ENCODE data around the gene METTL27. TPM values are rescaled to one million over a fixed set of nuclear protein-coding genes. Genes with fewer than 3 reads are reported as not detected.
"Not testable (repeated sequence)": the region's sequence is repeated elsewhere in the genome, so short reads cannot be mapped to it uniquely, and the experiment has no call there.

The METTL27 gene
- polyA plus RNA-seq, 1 donor: 1.9 TPM

GRCh38 chr7:73839290-73839689 lies 3.0 kb downstream of the METTL27 start:
- no peak for DNase-seq (ENCODE audit: low read depth)

DNA sequence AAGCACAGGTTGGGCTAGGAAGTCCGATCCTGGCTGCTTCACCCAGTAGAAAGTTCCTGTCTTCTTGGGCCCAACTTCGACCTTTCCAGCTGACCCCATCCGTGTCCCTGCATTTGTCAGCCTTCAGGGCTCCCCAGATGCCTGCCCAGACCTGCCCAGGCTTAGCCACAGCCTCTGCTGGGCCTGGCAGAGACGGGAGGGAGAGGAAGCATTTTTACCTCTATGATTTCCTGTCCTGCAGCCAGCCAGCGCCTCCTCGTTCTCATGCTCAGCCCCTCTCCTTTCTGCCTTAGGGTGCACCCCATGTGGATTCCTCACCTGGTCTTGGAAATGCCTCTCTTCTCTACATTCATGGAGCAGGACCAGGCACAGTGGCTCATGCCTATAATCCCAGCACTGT lies 3.7 kb downstream of the METTL27 start:
- DNase-seq (ENCODE audit: low read depth): no peak

DNA sequence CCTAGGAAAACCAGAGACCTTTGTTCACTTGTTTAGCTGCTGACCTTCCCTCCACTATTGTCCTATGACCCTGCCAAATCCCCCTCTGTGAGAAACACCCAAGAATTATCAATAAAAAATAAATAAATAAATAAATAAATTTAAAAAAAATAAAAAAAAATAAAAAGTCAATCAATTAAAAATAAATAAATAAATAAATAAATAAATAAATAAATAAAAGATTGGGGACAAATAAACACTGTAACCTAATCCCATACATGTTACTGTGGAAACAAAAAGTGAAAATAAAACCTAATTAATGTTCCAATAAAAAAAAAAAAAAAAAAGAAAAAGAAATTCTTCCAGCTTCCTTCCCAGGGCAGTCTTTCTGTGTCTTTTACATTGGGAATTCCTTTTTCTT lies 5.1 kb downstream of the METTL27 start:
- not testable (repeated sequence) for DNase-seq (ENCODE audit: low read depth)

DNA sequence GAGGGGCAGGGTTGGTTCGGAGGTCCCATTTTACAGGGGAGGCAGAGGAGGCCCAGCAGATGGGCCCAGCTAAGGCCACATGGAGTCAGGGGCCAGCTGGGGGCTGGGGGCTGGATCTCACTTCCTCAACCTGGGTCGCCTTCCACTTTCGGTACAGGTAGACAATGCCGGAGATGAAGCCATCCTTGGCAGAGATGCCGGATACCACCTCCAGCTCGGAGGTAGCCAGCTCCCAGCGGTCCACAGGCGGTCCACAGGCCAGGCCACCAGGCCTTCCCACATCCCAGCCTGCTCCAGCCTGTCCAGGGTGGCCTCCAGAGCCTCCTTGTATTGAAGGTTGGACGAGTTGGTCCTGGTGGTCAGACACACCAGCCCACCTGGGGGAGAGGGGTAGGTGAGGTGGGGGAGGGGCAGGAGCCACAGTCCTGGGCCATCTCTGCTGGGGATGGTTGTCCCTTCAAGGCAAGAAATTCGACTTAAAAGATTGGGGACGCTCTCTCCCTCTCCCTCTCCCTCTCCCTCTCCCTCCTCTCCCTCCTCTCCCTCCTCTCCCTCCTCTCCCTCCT lies 7.6 kb downstream of the METTL27 start:
- no peak for DNase-seq (ENCODE audit: low read depth)

DNA sequence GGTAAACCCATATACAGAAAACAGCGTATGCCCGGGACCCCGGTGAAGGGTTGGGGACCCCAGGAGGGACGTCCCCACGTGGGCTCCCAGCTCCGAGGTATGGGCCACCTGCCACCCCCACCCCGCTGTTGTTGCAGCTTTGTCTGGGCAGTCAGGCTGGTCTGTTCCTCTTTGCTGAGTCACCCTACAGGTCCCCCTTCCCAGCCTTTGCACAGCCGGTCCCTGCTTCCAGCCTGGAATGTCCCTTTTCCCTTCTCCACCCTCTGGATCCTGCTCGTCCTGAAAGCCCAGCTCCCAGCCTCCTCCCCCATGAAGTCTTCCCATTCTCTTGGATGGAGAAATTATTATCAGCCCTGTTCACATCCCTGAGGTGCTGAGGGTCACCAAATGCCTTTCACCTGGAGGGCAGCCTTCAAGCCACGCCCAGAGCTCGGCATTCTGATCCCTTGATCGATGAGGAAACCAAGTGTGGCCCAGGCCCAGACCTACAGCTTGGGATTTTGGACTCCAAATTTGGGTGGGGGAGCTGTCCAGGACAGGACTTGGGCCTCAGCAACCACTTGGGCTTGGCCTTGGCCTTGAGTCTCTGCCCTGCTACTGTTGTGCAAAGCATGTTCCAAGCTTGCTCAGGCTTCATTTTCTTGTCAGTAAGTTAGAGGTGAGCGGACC lies 8.9 kb downstream of the METTL27 start:
- DNase-seq (ENCODE audit: low read depth): no peak

DNA sequence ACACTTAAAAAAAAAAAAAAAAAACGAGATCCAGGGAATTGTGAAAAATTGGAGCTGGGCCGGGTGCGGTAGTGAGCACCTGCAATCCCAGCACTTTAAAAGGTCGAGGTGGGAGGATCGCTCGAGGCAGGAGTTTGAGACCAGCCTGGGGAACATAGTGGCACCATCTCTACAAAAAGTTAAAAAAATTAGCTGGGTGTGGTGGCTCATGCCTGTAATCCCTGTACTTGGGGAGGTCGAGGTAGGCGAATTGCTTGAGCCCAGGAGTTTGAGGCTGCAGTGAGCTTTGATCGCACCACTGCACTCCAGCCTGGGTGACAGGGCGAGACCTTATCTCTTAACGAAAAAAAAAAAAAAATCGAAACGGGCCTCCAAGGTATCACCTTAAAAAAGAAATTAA lies 9.5 kb downstream of the METTL27 start:
- DNase-seq (ENCODE audit: low read depth): no peak

GRCh38 chr7:73831834-73832651 lies 10.3 kb downstream of the METTL27 start:
- DNase-seq (ENCODE audit: low read depth): no peak

DNA sequence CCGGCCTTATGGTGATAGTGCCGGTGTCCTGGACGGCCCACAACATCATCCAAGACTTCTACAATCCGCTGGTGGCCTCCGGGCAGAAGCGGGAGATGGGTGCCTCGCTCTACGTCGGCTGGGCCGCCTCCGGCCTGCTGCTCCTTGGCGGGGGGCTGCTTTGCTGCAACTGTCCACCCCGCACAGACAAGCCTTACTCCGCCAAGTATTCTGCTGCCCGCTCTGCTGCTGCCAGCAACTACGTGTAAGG lies 10.8 kb downstream of the METTL27 start:
- no peak for DNase-seq (ENCODE audit: low read depth)

- DNase-seq (ENCODE audit: low read depth): no peak
Measured at GRCh38 chr7:73830681-73831583, 11.4 kb downstream of the METTL27 start, which contains the start of gene CLDN4. Gene CLDN4 (plus strand): TSS chr7:73830996. CDS start chr7:73831202, 206 bp downstream.

DNA sequence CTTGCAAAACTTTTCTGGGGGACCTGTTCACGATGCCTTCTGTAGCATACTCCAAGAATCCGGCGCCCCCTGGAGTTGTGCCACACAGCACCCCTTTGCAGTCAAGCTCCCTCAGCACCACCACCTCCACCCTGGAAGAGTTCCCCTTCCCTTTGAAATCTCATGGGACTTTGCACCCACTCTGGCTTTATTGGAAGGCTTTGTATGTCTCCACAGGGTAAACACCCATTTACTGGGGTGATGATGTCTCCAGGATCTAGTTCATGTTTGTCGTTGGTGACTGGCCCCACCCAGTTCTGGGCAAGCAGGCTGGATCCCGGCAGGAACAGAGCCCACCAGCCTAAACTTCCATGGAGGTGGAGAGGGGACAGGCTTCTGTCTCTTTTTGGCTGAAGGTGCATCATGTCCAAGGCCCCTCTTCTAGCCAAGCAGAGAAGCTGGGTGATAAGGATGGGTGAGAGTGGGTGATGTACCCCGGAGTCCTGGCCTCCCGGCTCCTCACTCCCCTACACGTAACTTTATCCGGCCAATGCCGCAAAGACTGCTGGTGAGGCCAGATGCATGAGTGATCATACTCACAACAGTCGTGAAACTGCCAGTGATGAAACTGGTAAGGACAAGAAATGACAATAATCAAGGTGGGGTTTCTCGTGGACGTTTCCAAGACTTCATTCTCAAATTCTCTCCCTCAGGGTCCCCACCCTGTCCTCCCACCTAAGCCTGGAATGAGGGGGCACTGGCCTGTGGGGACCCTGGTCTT lies 12.2 kb downstream of the METTL27 start:
- no peak for DNase-seq (ENCODE audit: low read depth)

GRCh38 chr7:73829505-73829904 lies 12.8 kb downstream of the METTL27 start:
- no peak for DNase-seq (ENCODE audit: low read depth)

- no peak for DNase-seq (ENCODE audit: low read depth)
Measured at GRCh38 chr7:73828972-73829371, 13.3 kb downstream of the METTL27 start.

- DNase-seq (ENCODE audit: low read depth): no peak
Measured at GRCh38 chr7:73828107-73828803, 14.1 kb downstream of the METTL27 start.

DNA sequence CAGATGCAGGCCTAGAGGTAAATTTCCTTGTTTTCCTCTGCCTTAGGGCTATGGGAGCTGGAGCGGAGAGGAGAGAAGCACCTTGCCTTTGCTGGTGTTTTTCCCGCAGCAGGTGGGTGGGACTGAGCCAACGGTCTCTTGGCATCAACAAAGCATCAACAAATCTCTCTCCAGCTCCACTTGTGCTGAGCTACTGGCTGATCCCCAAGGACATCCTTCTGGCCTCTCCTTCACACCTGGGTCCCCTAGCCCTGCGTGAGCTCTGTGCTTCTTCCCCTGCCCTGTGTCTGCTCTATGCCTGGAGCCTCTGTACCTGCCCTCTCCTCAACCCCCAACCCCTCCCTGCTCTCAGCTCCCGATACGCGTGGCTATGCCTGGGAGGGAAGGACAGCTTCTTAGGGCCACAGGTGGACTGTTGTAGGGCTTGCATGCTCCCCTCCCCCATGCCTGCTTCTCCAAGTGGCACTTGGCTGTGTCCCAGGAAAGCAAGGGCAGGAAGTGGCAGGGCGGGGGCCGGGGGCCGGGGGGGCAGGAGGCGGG lies 14.7 kb downstream of the METTL27 start:
- no peak for DNase-seq (ENCODE audit: low read depth)

DNA sequence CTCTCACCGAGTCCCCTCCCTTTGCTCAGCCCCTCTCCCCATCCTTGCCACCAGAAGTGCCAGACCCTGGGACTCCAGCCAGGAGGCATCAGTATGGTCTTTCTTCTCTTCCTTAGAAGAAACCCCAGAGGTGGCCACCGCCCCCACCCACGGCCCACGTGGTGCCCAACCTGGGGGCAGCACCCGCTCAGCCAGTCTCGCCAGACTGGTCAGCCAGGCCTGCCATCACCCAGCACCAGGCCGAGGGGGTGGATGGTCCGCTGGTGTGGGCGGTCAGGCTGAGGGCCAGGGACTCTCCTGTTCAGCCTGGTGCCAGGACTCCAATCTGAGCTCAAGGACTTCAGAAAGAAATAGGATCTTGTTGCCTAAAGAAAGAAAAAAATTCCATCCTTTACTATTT lies 17.3 kb downstream of the METTL27 start:
- no peak for DNase-seq (ENCODE audit: low read depth)

DNA sequence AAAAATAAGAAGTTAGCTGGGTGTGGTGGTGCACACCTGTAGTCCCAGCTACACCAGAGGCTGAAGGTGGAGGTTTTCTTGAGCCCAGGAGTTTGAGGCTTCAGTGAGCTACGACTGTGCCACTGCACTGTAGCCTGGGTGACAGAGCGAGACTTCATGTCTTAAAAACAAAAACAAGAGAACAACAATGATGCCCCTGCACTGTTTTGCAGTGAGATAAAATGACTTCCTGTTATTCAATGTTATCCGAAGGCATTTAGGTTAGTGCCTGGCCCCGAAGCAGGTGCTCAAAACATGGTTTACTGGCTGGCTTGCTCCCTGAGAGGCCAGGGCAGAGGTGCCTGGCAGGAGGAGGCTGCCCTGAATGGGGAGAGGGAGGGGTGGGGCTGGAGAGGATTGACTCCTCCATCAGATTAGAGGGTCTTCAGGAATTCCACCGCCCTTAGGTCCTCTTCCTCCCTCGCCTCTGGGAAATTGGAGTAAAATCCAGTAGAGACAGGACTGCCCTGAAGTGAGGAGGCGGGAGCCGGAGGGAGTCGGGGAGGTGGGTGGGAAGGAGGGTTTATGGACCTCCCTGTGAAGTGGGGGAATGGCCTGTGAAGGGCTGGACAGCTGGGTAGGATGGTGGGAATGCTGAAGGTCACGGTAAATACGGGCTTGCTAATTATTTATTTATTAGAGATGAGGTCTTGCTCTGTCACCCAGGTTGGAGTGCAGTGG lies 18.3 kb downstream of the METTL27 start:
- DNase-seq (ENCODE audit: low read depth): no peak

DNA sequence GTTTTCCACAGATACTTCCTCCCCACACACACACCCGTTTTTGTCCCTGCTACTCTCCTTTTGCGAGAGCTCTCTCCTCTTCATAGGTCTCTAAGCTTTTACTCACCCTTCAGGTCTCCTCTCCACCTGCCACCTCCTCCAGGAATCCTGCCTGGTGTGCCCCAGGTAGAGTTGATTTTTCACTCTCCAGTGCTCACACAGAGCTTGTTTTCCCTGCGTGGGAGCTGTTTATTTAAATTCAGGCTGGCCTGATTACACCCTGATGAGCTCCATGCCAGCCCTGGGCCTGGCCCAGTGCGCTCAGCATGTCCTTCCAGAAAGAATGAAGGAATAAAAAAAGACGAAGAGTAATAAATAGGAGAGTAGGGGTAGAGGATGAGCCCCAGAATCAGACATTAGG lies 19.1 kb downstream of the METTL27 start:
- no peak for DNase-seq (ENCODE audit: low read depth)

DNA sequence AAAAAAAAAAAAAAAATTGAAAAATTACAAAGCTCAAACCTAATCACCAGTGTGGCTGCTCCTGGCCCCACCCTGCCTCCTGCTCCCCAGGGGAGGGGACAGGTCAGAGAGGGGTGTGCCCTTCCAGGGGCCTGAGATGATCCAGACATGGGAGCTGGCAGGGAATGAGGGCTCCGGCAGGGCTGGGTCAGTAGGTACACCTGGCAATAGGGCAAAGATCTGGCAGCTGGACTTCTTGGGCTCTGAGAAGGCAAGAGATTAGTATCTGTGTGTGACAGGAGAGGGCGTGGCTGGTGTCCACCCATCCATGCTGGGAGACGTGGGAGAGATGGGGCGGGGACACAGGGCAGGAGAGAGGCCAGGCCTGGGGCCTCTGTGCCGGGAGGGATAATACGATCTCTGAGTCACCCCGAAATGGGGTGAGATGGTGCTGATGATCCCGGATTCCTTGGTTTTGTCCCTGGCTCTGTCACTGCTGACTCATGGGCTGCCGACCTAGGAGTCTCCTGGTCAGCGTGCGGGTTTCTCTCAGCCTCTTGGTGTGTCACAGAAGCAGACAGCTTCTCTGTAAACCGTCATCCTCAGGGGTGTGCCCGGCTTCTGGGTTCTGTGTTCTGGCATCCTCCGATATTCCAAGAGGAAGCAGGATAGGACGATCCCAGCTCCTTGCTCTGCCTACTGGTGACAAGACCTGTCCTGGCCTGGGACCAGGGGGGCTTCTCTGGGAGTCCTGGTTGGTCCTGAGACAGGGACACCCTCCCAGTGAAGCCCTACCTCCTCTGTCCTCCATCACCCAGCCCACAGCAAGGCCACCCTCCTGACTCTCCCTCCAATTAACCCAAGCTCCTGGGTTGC lies 19.8 kb downstream of the METTL27 start:
- no peak for DNase-seq (ENCODE audit: low read depth)

Data from forelimb muscle (tissue), 1 donor.